ENCODE data around the gene STX1B.

DNA sequence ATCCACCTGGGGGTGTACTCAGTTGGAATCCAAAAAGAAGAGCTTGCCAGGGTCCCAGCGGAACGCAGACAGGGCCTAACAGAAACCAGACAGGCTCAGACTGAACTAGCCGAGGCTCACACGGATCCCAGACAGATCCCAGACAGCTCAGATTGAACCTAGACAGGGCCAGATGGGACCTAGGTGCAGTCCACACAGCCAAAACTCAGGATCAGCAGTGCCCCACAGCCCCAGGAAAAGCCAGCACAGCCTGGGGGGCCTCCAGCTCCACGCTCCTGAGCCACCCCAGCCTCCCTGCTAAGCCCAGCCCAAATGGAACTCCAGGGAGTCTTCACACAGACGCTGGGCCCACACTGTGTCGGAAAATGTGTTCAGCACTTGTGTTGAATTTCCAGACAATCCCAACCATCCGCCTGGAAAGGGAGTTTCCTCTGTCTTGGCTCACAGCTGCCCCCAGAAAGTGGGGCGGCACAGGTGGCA, 7.5 kb downstream of the STX1B start:
- TF ChIP-seq POLR2A (IDR thresholded peaks at IDR 0.05; ENCODE audit: low read length) (no peak), GATA1 (IDR thresholded peaks at IDR 0.05; ENCODE audit: low read depth, low read length) (no peak)
